OCI-LY7 (cell line): ENCODE results near the gene ZNF20.

Experiments used
- CTCF ChIP-seq: fragments of 200-600 bp; sonication (generic); conservative IDR thresholded peaks from 2 replicates; pipeline ENCODE4 v1.5.1; 2014; ENCODE audit warnings: mild to moderate bottlenecking, antibody characterized with exemption, low read length, moderate library complexity, mixed read lengths
- EZH2phosphoT487 ChIP-seq: fragments of 200-600 bp; sonication (generic); IDR thresholded peaks from 2 replicates; pipeline ENCODE4 v1.6.1; 2018; ENCODE audit warnings: low read depth, borderline replicate concordance, mild to moderate bottlenecking, mixed run types, antibody characterized with exemption, low read length, moderate library complexity, mixed read lengths

DNA sequence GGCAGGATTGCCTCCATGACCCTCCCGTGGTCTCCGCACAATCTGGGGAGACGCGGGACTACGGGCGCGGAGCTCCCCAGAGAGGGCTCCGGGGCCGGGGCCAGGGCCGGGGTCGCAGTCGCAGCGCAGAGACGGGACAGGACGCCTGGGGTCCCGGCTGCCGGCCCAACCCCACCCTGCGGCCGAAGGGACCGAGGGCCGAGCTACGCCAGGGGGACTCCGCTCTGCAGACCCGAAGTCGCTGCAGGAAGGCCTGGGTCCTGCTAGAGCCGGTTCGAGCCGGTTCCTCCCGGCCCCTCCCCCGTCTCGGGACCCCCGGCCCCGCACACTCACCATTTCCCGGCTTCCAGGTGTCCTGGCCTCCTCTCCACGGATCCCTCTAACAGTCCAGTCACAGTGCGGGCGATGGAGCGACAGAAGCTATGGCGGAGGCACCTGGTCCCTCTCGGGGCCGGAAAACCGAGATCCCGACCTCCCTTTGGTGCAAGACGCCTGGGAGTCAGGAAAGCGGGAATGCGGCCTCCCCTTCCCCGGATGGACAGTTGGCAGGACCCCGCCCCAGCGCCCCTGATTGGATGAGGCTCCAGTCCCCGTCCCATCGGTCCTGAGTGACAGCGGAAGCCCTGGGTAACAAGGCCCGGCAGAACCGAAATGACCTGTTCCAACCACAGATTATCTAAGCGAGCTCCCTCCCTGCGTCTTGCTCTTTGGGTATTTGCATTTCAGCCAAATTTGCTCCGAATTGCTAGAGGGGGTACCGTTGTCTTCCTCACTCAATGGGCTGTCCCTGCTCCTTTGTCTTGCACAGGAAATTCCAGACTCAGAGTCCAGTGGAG is 16.3 kb upstream of the ZNF20 start, which contains the start of gene ZNF625:
- TF ChIP-seq CTCF (no peak), EZH2phosphoT487 (no peak)
